ENCODE results near the gene DDAH2.

DDAH2 gene

DNA sequence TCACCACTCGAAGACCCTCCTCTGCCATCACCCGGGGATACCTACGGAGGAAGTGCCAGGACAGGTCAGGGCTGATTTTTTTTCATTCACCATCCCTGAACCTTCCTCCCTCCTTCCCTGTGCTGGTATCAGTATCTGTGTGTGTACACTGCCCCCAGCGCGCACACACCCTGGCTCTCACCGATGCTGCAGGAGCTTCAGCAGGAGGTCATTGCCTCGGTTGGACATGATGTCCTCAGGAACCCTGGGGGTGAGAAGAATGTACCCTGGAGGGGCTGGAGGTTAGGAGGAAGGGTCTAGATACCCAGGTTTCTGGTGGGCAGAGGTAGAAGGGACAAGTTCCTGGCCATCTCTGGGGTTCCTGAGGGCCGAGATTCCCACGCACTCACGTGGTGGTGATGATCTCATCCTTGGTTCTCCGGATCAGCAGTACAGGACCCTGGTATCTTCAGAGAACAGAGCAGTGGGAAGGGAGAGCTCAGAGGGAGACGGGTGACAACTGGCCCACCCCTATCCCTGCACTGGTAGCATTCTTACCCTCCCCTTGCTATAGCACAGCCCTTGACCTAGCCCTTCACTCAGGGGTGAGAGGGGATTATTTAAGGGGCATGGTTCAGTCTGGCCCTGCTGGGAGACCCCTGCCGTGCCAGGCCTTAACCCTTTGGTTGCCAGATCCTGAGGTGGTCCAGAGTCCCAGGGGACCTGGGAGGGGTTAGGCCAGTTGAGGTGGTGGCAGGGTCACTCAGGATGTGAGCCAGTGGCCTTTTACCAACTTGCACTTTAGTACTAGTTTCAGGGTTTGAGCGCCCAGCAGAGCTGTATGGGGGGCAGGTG lies 41.0 kb downstream of the DDAH2 start:
- no peak for DNase-seq

DNA sequence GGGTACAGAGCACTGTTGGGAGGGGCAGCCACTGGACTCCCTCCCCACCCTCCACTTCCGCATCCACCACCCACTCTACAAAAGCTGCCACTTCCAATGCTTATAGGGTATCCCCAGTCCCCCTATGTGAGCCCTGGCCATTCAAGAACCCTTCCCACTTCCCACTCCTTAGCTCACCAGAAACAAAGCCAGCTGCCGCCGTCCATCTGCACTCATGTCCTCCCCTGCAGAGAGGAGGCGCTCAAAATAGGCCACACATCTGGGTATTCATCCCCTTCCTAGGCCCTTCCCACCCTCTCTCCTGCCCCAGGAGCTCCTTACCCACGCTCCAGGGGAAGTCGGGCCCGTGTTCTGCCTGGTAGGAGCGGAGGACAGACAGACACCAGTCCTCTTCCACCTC lies 41.8 kb downstream of the DDAH2 start:
- no peak for DNase-seq

DNA sequence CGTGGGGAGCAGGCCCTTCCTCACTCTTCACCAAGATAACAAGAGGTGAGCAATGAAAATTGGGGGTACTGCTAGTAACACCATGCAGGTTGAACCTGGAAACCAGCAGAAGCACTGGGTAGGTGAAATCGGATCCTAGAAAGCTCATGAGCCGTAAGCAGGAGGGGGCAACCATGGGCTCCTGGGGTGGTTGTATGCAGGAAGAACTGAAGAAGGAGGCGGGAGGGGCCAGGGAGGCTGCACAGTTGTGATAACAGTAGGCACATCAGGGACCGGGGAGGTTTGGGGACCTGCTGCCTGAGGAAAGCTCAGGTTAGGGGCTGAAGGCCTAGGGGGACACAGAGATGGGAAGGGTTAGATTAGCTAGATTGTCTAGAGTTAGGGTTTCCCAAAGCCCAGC lies 42.6 kb downstream of the DDAH2 start:
- no peak for DNase-seq

DNA sequence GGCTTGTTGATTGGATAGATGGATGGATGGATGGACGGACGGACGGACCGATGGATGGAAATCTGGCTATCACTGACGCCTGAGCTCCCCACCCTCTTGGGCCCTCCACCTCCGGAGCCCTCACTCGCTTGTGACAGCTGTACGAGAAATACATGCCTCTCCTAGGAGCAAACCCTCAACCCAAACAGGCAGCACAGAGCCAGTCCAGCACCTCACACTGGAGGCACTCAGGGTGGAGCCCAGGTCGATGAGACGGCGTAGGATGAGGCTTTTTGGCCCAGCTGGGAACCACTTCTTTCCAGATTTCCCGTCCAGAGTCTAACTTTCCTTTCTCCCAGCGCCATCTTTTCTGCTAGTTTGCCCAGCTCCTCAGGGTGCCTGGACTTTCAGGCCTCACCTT lies 45.5 kb downstream of the DDAH2 start:
- DNase-seq: no peak

DNA sequence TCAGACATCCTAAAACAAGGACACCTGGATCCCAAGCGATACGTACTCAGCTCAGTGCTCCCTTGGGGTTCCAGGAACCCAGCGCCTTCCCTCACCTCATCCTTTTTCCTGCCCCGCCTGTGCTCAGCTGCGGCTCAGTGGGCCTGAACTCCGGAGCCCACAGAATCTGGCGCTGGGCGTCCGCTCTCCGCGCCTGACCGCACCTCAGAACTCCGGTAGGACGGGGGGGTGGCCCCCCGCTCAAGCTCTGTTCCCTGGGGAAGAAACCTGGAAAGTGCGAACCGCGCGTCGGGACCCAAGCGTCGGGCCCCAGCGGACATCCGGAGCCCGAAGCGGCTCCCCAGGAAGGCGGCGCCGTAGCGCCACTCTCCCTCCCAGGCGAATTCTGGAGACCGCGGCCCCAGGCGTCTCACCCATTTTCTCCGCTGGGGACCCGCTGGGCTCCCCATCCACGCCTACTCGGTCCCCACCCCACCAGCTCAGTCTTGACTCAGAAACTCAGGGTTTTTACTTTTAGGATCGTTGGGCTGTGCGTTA lies 47.9 kb downstream of the DDAH2 start:
- DNase-seq: no peak

DNA sequence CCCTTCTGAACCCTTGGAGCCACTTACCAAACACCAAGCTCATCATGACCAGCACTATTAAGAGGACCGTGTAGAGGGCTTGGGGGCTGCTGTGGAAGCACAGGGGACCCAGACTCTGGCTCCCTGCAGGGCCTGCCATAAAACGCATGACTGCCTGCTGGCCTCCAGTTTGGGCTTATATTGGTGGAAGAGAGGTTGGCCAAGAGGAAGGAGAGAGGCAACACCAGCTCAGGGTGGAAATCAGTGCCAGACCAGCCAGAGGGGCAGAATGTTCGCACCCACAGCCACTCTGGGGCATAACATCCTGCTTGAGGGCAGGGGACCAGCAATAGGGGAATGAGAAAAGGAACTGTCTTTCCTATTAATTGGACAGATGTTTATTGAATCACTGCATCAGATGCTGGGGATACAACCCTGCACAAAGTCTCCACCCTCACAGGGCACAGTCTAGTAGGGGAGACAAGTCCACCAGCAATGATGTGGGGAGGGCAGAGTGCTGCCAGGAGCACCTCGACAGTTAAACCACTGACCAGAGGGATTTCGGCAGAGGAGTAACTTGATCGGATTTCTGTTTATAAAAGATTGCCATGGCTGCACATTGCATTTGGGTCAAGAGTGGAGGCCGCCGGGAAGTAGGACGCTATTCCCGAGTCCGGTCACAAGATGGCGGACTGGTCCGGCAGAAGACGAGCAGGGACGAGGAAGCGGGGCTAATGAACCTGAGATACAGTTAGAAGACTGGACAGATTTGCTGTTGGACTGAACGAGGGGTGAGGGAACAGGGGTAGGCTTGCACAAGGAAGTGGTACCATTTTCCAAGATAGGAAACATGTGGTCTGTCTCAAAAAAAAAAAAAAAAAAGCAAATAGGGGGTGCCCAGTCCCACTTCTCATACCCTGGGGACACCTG lies 48.6 kb downstream of the DDAH2 start, which contains the start of gene LY6G5C:
TSS of gene LY6G5C (minus strand) at position 842 of the 909 bp plus-strand sequence. CDS start at position 148, 694 bp downstream.
- no peak for DNase-seq

DNA sequence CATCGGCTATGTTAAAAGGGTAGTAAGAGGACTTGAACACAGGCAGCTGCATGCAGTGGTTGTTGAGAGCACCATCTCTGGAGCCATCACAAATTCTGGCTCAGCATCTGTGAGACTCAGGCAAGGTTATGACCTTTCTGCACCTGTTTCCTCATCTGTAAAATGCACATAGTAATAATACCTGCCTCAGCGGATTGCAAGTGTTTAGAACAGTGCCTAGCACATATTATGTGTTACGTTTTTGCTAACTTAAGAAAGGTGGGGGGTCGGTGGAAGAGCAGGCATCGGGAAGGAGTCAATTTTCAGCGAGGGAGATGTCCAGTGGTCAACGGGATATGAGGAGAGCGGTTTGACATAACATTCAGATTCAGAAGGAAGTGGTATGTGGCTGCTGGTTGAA lies 51.1 kb downstream of the DDAH2 start:
- no peak for DNase-seq

Measured in activated gamma-delta T cell (primary cell).